ENCODE results near the gene RPH3AL.

The RPH3AL gene

GRCh38 chr17:352421-353212, at the start of gene RPH3AL:
TSS of gene RPH3AL (minus strand) at chr17:352807. CDS start at chr17:327543, 25,264 bp downstream.
- no peak for TF ChIP-seq GATA2 (IDR thresholded peaks at IDR 0.05; ENCODE audit: low read depth, low read length)

- TF ChIP-seq GATA3 (IDR thresholded peaks at IDR 0.05; ENCODE audit: low read depth, low read length) (no peak), GATA2 (IDR thresholded peaks at IDR 0.05; ENCODE audit: low read depth, low read length) (no peak)
Measured at GRCh38 chr17:400257-400656, 47.6 kb upstream of the RPH3AL start.

GRCh38 chr17:396788-397187, 44.2 kb upstream of the RPH3AL start:
- TF ChIP-seq GATA3 (IDR thresholded peaks at IDR 0.05; ENCODE audit: low read depth, low read length), result no peak
- TF ChIP-seq GATA2 (IDR thresholded peaks at IDR 0.05; ENCODE audit: low read depth, low read length), result no peak

GRCh38 chr17:395974-396373, 43.4 kb upstream of the RPH3AL start:
- TF ChIP-seq GATA3 (IDR thresholded peaks at IDR 0.05; ENCODE audit: low read depth, low read length) (no peak), GATA2 (IDR thresholded peaks at IDR 0.05; ENCODE audit: low read depth, low read length) (no peak)

- TF ChIP-seq GATA2 (IDR thresholded peaks at IDR 0.05; ENCODE audit: low read depth, low read length), result no peak
- no peak for TF ChIP-seq GATA3 (IDR thresholded peaks at IDR 0.05; ENCODE audit: low read depth, low read length)
Measured at GRCh38 chr17:395179-395578, 42.6 kb upstream of the RPH3AL start.

GRCh38 chr17:394718-395095, 42.1 kb upstream of the RPH3AL start:
- no peak for TF ChIP-seq GATA3 (IDR thresholded peaks at IDR 0.05; ENCODE audit: low read depth, low read length)
- TF ChIP-seq GATA2 (IDR thresholded peaks at IDR 0.05; ENCODE audit: low read depth, low read length), result no peak

GRCh38 chr17:393806-394717, 41.5 kb upstream of the RPH3AL start:
- TF ChIP-seq GATA2 (IDR thresholded peaks at IDR 0.05; ENCODE audit: low read depth, low read length) (no peak), GATA3 (IDR thresholded peaks at IDR 0.05; ENCODE audit: low read depth, low read length) (no peak)

- TF ChIP-seq GATA3 (IDR thresholded peaks at IDR 0.05; ENCODE audit: low read depth, low read length) (no peak), GATA2 (IDR thresholded peaks at IDR 0.05; ENCODE audit: low read depth, low read length) (no peak)
Measured at GRCh38 chr17:391850-392249, 39.2 kb upstream of the RPH3AL start.

- TF ChIP-seq GATA3 (IDR thresholded peaks at IDR 0.05; ENCODE audit: low read depth, low read length), result no peak
- no peak for TF ChIP-seq GATA2 (IDR thresholded peaks at IDR 0.05; ENCODE audit: low read depth, low read length)
Measured at GRCh38 chr17:390025-390424, 37.4 kb upstream of the RPH3AL start.

- no peak for TF ChIP-seq GATA3 (IDR thresholded peaks at IDR 0.05; ENCODE audit: low read depth, low read length)
- no peak for TF ChIP-seq GATA2 (IDR thresholded peaks at IDR 0.05; ENCODE audit: low read depth, low read length)
Measured at GRCh38 chr17:388087-388486, 35.5 kb upstream of the RPH3AL start.

GRCh38 chr17:386141-386876, 33.7 kb upstream of the RPH3AL start:
- TF ChIP-seq GATA2 (IDR thresholded peaks at IDR 0.05; ENCODE audit: low read depth, low read length) (no peak), GATA3 (IDR thresholded peaks at IDR 0.05; ENCODE audit: low read depth, low read length) (no peak)

GRCh38 chr17:385836-386140, 33.2 kb upstream of the RPH3AL start:
- TF ChIP-seq GATA2 (IDR thresholded peaks at IDR 0.05; ENCODE audit: low read depth, low read length), result no peak
- no peak for TF ChIP-seq GATA3 (IDR thresholded peaks at IDR 0.05; ENCODE audit: low read depth, low read length)

- TF ChIP-seq GATA3 (IDR thresholded peaks at IDR 0.05; ENCODE audit: low read depth, low read length) (no peak), GATA2 (IDR thresholded peaks at IDR 0.05; ENCODE audit: low read depth, low read length) (no peak)
Measured at GRCh38 chr17:385178-385835, 32.7 kb upstream of the RPH3AL start.

Measured in SH-SY5Y (cell line).